Right lobe of liver (tissue), 6 donors: ENCODE data around the gene FAM110A. TPM values are rescaled to one million over a fixed set of nuclear protein-coding genes. Genes with fewer than 3 reads are reported as not detected.
"Not testable (repeated sequence)": the region's sequence is repeated elsewhere in the genome, so short reads cannot be mapped to it uniquely, and the experiment has no call there.

Source experiments
- ATAC-seq, 4 donors: fragments of 200-7000 bp; cut with Tn5 transposase; one replicate each; pipeline ENCODE4 v1.9.1; 2020; ENCODE audit warnings: mild to moderate bottlenecking in 4 of 4, moderate library complexity in 4 of 4
- DNase-seq, 3 donors: peaks; one replicate each; pipeline ENCODE4 v3.0.0-alpha.2; 2020
- H3K27ac ChIP-seq, 3 donors: fragments of 200-600 bp; one replicate each; pipeline ENCODE4 v1.8.0; 2022
- H3K27me3 ChIP-seq, 2 donors: fragments of 200-600 bp; one replicate each; pipeline ENCODE4 v1.8.0; 2022
- H3K36me3 ChIP-seq, 4 donors: fragments of 200-600 bp; sonication (generic) in 1 of 4; one replicate each; pipeline versions ENCODE4 v1.5.1 to v1.8.0; 2017 to 2022; ENCODE audit warnings: control low read depth in 1 of 4
- H3K4me1 ChIP-seq, 4 donors: fragments of 200-600 bp; sonication (generic) in 1 of 4; one replicate each; pipeline versions ENCODE4 v1.5.1 to v1.8.0; 2017 to 2022; ENCODE audit warnings: control low read depth in 1 of 4
- H3K4me3 ChIP-seq, 3 donors: fragments of 200-600 bp; one replicate each; pipeline ENCODE4 v1.8.0; 2022
- H3K9me3 ChIP-seq, 4 donors: fragments of 200-600 bp; sonication (generic) in 1 of 4; one replicate each; pipeline versions ENCODE4 v1.5.1 to v1.8.0; 2017 to 2022; ENCODE audit warnings: control low read depth in 1 of 4
- POLR2A ChIP-seq: fragments of 450-650 bp; IDR thresholded peaks from one replicate; pipeline ENCODE4 v1.6.1; 2017; ENCODE audit warnings: antibody characterized with exemption, mild to moderate bottlenecking
- WGBS: methylation state at CpG from one replicate; pipeline ENCODE4 v1.1.6; 2018; ENCODE audit warnings: low coverage, low lambda C conversion rate; ENCODE audit not compliant: insufficient coverage; ENCODE audit errors: missing lambda C conversion rate; 5-methylcytosine and 5-hydroxymethylcytosine counted together
- intact Hi-C, 2 donors: fragments of 100-400 bp; cut with DNase I; formaldehyde crosslinking; loops; one replicate each; pipeline versions ENCODE4 v1.11.2 to v1.14.1; 2022
- total RNA-seq, 6 experiments: library from RNA; depleted of rRNA in 2 of 6; stranded (reverse); fragments of >200 nt in 2 of 6; fragmentation: NEBNext Ultra II Directional in 3 of 6; extraction: Animal tissue kit (Norgen Biotek cat#: 25700) in 3 of 6; gene quantifications; one replicate each; pipeline versions ENCODE4 v1.1.0 to v1.2.4, GENCODE V29; 2016 to 2023
- TF ChIP-seq, protein P1 (sequence below), 4 donors: fragments of 200-600 bp in 3 of 4; fragments of 450-650 bp in 1 of 4; IDR thresholded peaks; one replicate each; pipeline versions ENCODE4 v1.5.1 to v1.8.0; 2016 to 2022; ENCODE audit warnings: antibody characterized with exemption in 4 of 4, mild to moderate bottlenecking in 2 of 4
- donor health status: DM: no; HTN: yes; CAD: no.
- donor health status: DM: no; HTN: no; CAD: no.
- donor health status: DM: no; HTN: no; CAD: no.
- donor health status: DM: no; HTN: yes; CAD: no.
- donor health status: DM: no; HTN: yes; CAD: no.

FAM110A gene
- total RNA-seq, 6 experiments from 2014 or later: 1.4 to 4.1 (median 2.7) TPM

DNA sequence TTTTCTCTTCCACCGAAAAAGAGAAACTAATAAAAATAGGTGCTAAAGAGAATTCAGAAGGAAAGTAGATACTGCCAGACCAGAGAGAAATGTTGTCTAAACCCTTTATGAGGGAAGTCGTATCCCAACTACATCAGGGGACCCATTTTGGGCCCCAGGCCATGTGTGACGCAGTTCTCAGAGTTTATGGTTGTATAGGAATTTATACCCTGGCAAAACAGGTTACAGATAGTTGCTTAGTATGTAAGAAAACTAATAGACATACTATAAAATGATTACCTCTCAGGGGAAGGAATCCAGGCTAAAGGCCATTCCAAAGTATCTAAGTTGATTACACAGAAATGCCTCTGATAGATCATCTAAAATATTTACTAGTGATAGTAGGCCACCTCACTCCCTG lies 36.6 kb upstream of the FAM110A start:
- Histone ChIP-seq H3K27ac (no peak overlapping the region), H3K4me3 (no peak overlapping the region), H3K4me1 (no peaks in the 10 kb centered on the region), H3K27me3 (no peaks in the 10 kb centered on the region), H3K36me3 (no peaks in the 10 kb centered on the region), H3K9me3 (no peaks in the 10 kb centered on the region)
- no peak for TF ChIP-seq POLR2A
- TF ChIP-seq, protein P1, sequence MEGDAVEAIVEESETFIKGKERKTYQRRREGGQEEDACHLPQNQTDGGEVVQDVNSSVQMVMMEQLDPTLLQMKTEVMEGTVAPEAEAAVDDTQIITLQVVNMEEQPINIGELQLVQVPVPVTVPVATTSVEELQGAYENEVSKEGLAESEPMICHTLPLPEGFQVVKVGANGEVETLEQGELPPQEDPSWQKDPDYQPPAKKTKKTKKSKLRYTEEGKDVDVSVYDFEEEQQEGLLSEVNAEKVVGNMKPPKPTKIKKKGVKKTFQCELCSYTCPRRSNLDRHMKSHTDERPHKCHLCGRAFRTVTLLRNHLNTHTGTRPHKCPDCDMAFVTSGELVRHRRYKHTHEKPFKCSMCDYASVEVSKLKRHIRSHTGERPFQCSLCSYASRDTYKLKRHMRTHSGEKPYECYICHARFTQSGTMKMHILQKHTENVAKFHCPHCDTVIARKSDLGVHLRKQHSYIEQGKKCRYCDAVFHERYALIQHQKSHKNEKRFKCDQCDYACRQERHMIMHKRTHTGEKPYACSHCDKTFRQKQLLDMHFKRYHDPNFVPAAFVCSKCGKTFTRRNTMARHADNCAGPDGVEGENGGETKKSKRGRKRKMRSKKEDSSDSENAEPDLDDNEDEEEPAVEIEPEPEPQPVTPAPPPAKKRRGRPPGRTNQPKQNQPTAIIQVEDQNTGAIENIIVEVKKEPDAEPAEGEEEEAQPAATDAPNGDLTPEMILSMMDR (IDR thresholded peaks at IDR 0.05): no peak
- no peak for ATAC-seq
- WGBS: 66% methylated on average over 3 of the region's 3 CpGs
- no peak for DNase-seq
- intact Hi-C loops: no loop called here

DNA sequence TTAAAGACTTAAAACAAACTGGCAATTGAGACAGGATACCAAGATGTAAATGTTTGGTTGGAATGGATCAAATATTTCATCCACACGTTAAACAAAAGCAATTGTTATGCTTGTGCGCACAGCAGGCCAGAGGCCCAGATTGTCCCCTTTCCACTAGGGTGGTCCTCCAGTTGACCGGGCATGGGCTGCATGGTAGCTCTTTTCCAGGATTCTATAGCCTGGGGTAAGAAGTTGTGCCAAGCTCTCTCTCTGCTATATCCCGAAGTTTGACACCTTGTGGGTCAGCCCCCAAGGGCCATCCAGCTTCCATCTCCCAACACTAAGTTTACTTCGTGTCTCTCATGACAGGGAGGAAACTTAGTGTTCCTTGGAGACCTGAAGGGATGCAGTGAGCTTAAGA lies 34.8 kb upstream of the FAM110A start:
- H3K36me3 ChIP-seq, DNase-seq, ATAC-seq, intact Hi-C loops, H3K9me3 ChIP-seq, H3K27ac ChIP-seq, H3K4me1 ChIP-seq, H3K27me3 ChIP-seq, H3K4me3 ChIP-seq: not testable (repeated sequence)
- 44% methylated on average over 2 of the region's 5 CpGs for WGBS

GRCh38 chr20:800026-800425 lies 33.5 kb upstream of the FAM110A start:
- intact Hi-C loops, ATAC-seq, H3K4me3 ChIP-seq, DNase-seq, H3K36me3 ChIP-seq, H3K9me3 ChIP-seq, H3K27ac ChIP-seq, H3K4me1 ChIP-seq, H3K27me3 ChIP-seq: not testable (repeated sequence)
- WGBS: 74% methylated on average over 7 of the region's 7 CpGs

- WGBS: 70% methylated on average over 3 of the region's 3 CpGs
Observed at GRCh38 chr20:801678-802077, 31.8 kb upstream of the FAM110A start.

DNA sequence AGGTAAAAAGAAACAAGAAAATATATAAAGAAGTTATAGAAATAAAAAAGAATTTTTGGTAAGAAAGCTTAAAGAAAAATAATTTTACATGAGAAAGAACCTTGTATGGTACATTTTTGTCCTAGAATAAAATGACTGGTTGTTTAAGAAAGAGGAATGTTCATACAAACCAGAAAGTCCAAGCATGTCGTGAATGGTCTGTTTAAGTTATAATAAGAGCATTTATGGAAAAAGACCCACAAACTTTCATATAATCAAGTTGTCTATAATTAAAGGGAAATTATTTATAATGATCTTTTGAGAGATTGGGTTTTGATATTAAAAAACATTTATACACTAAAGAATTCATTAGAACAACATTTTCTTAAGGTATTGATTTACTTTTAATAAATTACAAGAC lies 27.8 kb upstream of the FAM110A start:
- Histone ChIP-seq H3K27me3 (no peaks in the 10 kb centered on the region), H3K4me3 (no peak overlapping the region), H3K9me3 (no peaks in the 10 kb centered on the region), H3K27ac (no peak overlapping the region), H3K4me1 (no peaks in the 10 kb centered on the region), H3K36me3 (no peaks in the 10 kb centered on the region)
- intact Hi-C loops: no loop called here
- TF ChIP-seq, protein P1 (IDR thresholded peaks at IDR 0.05): no peak
- TF ChIP-seq POLR2A: no peak
- WGBS: 24% methylated on average over 1 of the region's 1 CpG
- no peak for ATAC-seq
- DNase-seq: no peak

More at GRCh38 chr20:801678-802077, 31.8 kb upstream of the FAM110A start:
- intact Hi-C loops: no loop called here
- Histone ChIP-seq H3K9me3 (no peaks in the 10 kb centered on the region), H3K4me1 (no peaks in the 10 kb centered on the region), H3K27ac (no peak overlapping the region), H3K27me3 (no peaks in the 10 kb centered on the region), H3K36me3 (no peaks in the 10 kb centered on the region), H3K4me3 (no peak overlapping the region)
- ATAC-seq (no peak), DNase-seq (no peak)
- TF ChIP-seq, protein P1 (IDR thresholded peaks at IDR 0.05): no peak
- TF ChIP-seq POLR2A: no peak

DNA sequence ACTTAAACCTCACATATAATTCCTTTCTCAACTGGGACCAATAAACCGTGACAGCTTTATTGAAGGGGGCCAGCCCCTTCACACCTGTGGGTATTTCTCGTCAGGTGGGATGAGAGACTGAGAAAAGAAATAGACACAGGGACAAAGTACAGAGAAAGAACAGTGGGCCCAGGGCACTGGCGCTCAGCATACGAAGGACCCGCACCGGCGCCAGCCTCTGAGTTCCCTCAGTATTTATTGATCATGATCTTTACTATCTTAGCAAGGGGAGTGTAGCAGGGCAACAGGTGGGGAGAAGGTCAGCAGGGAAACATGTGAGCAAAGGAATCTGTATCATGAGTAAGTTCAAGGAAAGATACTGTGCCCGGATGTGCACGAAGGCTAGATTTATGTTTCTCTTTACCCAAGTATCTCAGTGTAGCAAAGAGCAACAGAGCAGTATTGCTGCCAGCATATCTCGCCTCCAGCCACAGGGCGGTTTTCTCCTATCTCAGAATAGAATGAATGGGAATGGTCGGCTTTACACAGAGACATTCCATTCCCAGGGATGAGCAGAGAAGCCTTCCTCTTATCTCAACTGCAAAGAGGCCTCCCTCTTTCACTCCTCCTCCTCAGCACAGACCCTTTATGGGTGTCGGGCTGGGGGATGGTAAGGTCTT lies 21.6 kb upstream of the FAM110A start:
- H3K27me3 ChIP-seq, H3K27ac ChIP-seq: not testable (repeated sequence)

GRCh38 chr20:812435-812814 lies 21.1 kb upstream of the FAM110A start:
- WGBS: 46% methylated on average over 2 of the region's 2 CpGs
- not testable (repeated sequence) for ATAC-seq
- intact Hi-C loops: loop anchor here in 1 of 2 donors (5.0 to 10.0 kb wide), 2 partner anchors 145 to 392 kb away; partner anchors contain the start of gene C20orf202

More for the DNA sequence above, 21.6 kb upstream of the FAM110A start:
- ATAC-seq, H3K9me3 ChIP-seq, H3K36me3 ChIP-seq, H3K4me3 ChIP-seq, DNase-seq, H3K4me1 ChIP-seq: not testable (repeated sequence)
- 34% methylated on average over 12 of the region's 13 CpGs for WGBS
- intact Hi-C loops: loop anchor here in 1 of 2 donors (5.0 to 10.0 kb wide), 2 partner anchors 145 to 393 kb away; partner anchors contain the start of gene C20orf202

More at GRCh38 chr20:812435-812814, 21.1 kb upstream of the FAM110A start:
- not testable (repeated sequence) for H3K36me3 ChIP-seq, H3K27me3 ChIP-seq, H3K9me3 ChIP-seq, H3K4me1 ChIP-seq, H3K4me3 ChIP-seq, H3K27ac ChIP-seq, DNase-seq
